ENCODE measurements around the gene TLE3.

TLE3 gene

DNA sequence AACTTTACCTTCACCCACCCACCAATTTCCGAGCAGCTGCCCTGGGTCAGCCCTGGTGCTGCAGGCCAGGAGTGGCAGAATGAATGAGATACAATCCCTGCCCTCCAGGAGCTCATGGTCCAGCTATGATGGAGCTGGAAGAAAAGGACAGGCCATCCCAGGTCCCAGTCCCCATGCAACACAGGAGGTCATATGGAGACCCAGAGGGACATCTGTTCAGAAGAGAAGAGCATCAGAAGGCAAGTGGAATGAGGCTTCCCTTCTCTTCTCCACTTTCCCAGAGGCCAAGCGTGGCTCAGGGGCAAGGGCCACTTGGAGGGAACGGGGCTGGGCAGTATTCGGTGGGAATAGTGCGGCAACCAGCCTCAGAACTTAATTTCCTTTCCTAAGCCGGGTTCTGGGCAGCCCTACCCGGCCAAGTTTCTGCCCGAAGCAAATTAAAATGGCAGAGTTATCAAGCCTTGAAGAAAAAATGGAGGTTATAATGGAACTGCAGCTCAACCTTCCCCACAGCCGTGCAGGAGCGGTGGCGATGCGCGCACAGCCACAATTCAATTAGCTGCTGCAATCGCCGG lies 35.9 kb downstream of the TLE3 start:
- TF ChIP-seq, protein P1, sequence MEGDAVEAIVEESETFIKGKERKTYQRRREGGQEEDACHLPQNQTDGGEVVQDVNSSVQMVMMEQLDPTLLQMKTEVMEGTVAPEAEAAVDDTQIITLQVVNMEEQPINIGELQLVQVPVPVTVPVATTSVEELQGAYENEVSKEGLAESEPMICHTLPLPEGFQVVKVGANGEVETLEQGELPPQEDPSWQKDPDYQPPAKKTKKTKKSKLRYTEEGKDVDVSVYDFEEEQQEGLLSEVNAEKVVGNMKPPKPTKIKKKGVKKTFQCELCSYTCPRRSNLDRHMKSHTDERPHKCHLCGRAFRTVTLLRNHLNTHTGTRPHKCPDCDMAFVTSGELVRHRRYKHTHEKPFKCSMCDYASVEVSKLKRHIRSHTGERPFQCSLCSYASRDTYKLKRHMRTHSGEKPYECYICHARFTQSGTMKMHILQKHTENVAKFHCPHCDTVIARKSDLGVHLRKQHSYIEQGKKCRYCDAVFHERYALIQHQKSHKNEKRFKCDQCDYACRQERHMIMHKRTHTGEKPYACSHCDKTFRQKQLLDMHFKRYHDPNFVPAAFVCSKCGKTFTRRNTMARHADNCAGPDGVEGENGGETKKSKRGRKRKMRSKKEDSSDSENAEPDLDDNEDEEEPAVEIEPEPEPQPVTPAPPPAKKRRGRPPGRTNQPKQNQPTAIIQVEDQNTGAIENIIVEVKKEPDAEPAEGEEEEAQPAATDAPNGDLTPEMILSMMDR (conservative IDR thresholded peaks at IDR 0.05; ENCODE audit: low read length), result no peak
- no peak for DNase-seq (ENCODE audit: low read depth)
- H3K4me3 ChIP-seq (ENCODE audit: low read length), result no peak overlapping the region

DNA sequence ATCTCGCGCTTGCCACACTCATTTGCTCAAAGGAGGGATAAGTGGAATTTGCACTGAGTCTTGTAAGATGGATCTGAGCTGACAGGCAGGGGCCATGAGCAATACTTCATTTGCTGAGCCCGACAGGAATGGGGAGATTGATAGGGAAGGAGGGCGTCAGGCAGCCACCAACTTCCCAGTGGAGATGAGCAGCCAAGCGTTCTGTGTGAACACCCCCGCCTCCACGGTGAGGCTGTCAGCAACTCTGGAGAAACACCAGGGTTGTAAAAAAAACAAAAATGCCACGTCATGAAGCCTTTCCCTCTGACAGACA lies 36.8 kb downstream of the TLE3 start:
- DNase-seq (ENCODE audit: low read depth), result no peak
- H3K4me3 ChIP-seq (ENCODE audit: low read length), result no peak overlapping the region
- TF ChIP-seq, protein P1 (conservative IDR thresholded peaks at IDR 0.05; ENCODE audit: low read length), result no peak

DNA sequence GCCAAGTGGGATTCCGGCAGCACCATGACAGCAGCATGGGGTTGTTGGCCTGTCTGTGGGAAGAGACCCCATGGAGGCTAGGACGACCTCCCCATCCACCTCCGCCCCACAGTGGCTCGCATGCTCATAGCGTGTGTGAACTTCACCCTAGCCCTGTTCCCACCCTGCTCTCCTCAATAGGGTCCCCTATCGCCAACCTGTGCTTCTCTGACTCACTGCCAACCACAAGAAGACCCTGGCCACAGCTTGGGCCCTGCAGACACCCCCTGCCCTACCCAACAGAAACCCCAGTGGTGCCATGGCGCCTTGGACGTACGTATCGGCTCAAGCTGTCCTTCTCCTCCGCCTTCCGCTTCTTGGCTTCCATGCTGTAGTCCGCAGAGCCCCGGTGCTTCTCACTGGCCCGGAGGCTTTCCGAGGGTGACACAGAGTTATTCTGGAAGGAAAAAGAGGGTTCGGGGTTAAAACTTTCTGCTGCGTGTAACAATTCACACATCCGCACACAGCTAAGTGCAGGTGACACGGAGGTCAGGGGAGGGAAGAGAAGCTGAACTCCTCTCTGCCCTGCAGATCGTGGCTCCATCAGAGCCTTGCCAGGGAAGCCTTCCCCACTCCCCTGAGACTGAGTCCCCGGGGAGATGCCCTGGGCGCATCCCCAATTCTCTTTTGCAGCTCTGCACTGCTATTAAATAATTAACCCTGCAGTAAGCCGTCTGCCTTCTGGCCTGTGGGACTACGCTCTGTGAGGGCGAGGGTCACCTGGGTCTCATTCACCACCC lies 37.3 kb downstream of the TLE3 start:
- TF ChIP-seq, protein P1 (conservative IDR thresholded peaks at IDR 0.05; ENCODE audit: low read length), result no peak
- H3K4me3 ChIP-seq (ENCODE audit: low read length), result no peak overlapping the region
- no peak for DNase-seq (ENCODE audit: low read depth)

DNA sequence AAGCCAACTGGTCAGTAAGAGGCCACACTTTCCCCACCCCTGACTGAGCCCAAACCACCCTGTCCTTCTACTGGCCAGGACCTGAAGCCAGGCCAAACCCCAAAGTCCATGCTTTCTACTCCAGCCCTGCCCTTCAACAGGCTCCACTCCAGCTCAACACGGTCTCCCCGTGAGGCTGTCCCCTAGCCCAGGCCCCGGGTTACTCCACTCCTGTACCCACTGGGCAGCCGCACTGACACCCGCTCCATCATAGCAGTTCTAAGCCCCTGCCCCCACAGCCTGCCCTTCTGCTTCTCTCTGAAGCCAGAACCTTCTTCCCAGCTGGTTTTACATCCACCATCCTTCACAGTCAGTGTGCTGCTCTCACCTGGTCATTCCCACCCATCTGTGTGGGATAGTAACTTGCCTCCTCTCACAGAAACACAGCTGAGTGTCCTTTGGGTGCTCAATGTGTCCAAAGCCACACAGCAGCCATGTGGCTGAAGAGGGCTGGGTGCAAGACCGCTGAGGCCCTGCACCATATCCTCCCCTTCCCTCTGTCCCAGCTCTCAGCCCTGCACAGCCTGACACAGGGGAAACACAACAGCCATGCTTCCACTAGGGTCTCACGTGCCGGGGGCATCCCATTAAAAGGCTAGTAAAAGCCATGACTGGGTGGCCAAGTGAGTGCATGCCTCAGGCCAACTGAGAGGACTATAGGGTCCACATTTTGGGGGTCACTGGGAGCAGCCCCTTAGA lies 38.1 kb downstream of the TLE3 start:
- DNase-seq (ENCODE audit: low read depth), result no peak
- TF ChIP-seq, protein P1 (conservative IDR thresholded peaks at IDR 0.05; ENCODE audit: low read length), result no peak
- H3K4me3 ChIP-seq (ENCODE audit: low read length), result no peak overlapping the region

DNA sequence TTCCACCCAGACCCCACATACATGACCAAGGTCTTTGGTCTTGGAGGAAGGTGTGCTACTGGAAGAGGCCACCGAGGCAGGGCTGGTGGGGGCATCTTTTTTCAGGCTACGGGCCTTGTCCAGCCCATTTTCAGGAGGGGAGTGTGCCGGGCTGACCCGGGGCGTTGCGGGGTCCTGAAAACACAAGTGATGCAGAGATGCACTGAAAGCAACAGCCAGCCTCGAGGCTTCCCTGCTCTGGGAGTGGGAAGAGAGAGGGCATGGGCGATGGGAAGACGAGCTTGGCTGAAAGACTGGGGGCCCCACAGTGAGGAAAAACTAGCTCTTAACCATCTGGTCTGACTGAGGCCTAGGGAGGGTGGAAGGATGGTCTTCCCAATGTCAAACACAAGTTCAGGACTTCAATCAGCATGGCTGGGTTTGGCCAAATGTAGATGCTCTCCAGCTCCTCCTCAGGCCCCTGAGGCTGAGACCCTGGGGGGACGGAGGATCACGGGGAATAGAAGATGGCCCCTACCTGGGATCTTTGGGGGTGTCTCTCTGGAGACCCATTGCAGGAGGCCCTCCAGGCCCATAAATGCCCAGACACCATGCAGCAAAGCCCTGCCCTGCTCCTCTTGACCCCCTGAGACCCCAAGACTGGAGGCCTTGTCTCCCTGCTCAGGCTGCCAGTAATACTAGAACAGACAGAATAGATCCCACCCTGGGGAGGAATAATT lies 38.9 kb downstream of the TLE3 start:
- TF ChIP-seq, protein P1 (conservative IDR thresholded peaks at IDR 0.05; ENCODE audit: low read length), result no peak
- DNase-seq (ENCODE audit: low read depth), result no peak
- H3K4me3 ChIP-seq (ENCODE audit: low read length), result no peak overlapping the region

DNA sequence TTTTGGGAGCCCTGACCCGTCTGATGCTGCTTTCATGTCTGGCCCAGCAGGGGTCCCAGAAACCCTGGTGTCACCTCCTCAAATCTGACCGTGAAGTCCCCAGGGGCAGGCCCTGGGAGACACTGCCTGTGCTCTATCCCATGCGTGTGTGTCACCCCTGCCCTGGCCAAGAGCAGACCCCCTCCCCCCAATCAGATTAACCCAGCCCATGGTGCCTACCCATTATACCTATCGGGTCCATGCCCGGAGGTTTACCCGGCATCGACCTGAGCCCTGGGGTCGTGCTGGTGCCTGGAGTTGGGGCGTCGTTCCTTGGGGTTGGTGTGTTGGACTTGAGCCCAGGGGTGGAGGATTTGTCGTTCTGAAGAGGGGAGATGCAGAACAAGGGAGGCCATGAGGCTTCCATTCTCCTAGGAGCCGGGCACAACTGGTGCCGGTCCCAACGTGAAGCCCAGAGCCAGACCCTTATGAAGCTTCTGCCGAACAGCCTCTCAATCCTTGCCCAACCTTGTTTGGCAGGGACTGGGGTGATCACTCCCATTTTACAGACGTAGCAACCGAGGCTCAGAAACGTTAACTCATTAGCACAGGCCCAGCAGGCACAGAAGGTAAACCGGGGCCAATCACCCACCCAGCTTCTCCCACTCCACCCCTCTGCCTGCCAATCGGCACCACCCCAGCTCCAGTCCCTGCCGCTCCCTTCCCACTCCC lies 39.6 kb downstream of the TLE3 start:
- DNase-seq (ENCODE audit: low read depth), result no peak
- TF ChIP-seq, protein P1 (conservative IDR thresholded peaks at IDR 0.05; ENCODE audit: low read length), result no peak

More for the DNA sequence above, 39.6 kb downstream of the TLE3 start:
- no peak overlapping the region for H3K4me3 ChIP-seq (ENCODE audit: low read length)

Measured in AG10803 (cell line).